ENCODE measurements around the gene SBK1.
"Not testable (repeated sequence)": the region's sequence is repeated elsewhere in the genome, so short reads cannot be mapped to it uniquely, and the experiment has no call there.

SBK1 gene

GRCh38 chr16:28324887-28325279 is 32.6 kb downstream of the SBK1 start:
- TF ChIP-seq EZH2phosphoT487 (IDR thresholded peaks at IDR 0.05; ENCODE audit: low read length) = no peak
- TF ChIP-seq, protein P1, sequence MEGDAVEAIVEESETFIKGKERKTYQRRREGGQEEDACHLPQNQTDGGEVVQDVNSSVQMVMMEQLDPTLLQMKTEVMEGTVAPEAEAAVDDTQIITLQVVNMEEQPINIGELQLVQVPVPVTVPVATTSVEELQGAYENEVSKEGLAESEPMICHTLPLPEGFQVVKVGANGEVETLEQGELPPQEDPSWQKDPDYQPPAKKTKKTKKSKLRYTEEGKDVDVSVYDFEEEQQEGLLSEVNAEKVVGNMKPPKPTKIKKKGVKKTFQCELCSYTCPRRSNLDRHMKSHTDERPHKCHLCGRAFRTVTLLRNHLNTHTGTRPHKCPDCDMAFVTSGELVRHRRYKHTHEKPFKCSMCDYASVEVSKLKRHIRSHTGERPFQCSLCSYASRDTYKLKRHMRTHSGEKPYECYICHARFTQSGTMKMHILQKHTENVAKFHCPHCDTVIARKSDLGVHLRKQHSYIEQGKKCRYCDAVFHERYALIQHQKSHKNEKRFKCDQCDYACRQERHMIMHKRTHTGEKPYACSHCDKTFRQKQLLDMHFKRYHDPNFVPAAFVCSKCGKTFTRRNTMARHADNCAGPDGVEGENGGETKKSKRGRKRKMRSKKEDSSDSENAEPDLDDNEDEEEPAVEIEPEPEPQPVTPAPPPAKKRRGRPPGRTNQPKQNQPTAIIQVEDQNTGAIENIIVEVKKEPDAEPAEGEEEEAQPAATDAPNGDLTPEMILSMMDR (IDR thresholded peaks at IDR 0.05; ENCODE audit: low read length) = no peak
- TF ChIP-seq EZH2 (optimal IDR thresholded peaks at IDR 0.05; ENCODE audit: low read depth, low read length) = no peak
- Histone ChIP-seq H3K36me3 (replicated peaks; ENCODE audit: insufficient read depth, low read length) (no peaks in the 10 kb centered on the region), H3K9me2 (replicated peaks; ENCODE audit: insufficient read depth, low read length) (no peaks in the 10 kb centered on the region), H2AFZ (ENCODE audit: low read length) (no peak overlapping the region), H3K4me1 (ENCODE audit: low read length) (peaks cover 9% of the 10 kb centered on the region), H3K4me3 (ENCODE audit: low read length) (no peak overlapping the region), H3K27me3 (replicated peaks; ENCODE audit: insufficient read depth, low read length) (no peaks in the 10 kb centered on the region), H3K79me2 (ENCODE audit: low read length) (no peaks in the 10 kb centered on the region), H3K4me2 (ENCODE audit: low read depth, low read length) (no peak overlapping the region), H3K9me3 (replicated peaks; ENCODE audit: insufficient read depth, low read length) (no peaks in the 10 kb centered on the region), H3K9ac (ENCODE audit: low read length) (no peak overlapping the region), H3F3A (ENCODE audit: insufficient read depth, low read length) (no peaks in the 10 kb centered on the region), H3K27ac (ENCODE audit: low read length) (no peak overlapping the region), H4K20me1 (ENCODE audit: insufficient read depth, low read length) (no peaks in the 10 kb centered on the region)
- no peak for DNase-seq

GRCh38 chr16:28326881-28327610 is 34.7 kb downstream of the SBK1 start:
- TF ChIP-seq EZH2phosphoT487 (IDR thresholded peaks at IDR 0.05; ENCODE audit: low read length) = no peak
- TF ChIP-seq, protein P1 (IDR thresholded peaks at IDR 0.05; ENCODE audit: low read length) = peak; percentile 82
- Histone ChIP-seq H4K20me1 (ENCODE audit: insufficient read depth, low read length) (no peaks in the 10 kb centered on the region), H3K27me3 (replicated peaks; ENCODE audit: insufficient read depth, low read length) (no peaks in the 10 kb centered on the region), H3K36me3 (replicated peaks; ENCODE audit: insufficient read depth, low read length) (no peaks in the 10 kb centered on the region), H3K4me3 (ENCODE audit: low read length) (no peak overlapping the region), H3K4me1 (ENCODE audit: low read length) (peaks cover 9% of the 10 kb centered on the region), H3K27ac (ENCODE audit: low read length) (no peak overlapping the region), H3F3A (ENCODE audit: insufficient read depth, low read length) (no peaks in the 10 kb centered on the region), H3K4me2 (ENCODE audit: low read depth, low read length) (no peak overlapping the region), H2AFZ (ENCODE audit: low read length) (no peak overlapping the region), H3K9me3 (replicated peaks; ENCODE audit: insufficient read depth, low read length) (no peaks in the 10 kb centered on the region), H3K9me2 (replicated peaks; ENCODE audit: insufficient read depth, low read length) (no peaks in the 10 kb centered on the region), H3K79me2 (ENCODE audit: low read length) (no peaks in the 10 kb centered on the region), H3K9ac (ENCODE audit: low read length) (no peak overlapping the region)
- DNase-seq = peak; percentile 73

DNA sequence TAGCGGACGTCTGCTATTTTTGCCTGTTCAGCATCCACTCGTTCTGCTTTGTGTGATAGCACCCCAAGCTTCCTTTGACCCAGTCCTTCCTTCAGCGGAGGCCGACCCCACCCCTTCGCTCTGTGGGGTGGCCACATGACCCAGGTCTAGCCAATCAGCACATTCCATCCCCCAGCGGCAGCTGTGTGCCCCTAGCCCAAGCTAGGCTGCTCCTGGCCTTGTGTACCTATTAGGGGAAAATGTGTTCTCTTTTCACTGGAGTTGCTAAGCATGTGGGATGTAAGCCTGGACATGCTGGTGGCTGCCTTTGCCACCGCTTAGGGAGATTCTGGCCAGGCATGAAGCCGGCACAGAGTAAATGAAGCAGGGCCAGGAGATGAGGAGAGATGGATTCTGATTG is 37.9 kb downstream of the SBK1 start:
- H3K9me3 ChIP-seq (replicated peaks; ENCODE audit: insufficient read depth, low read length); H3K4me1 ChIP-seq (ENCODE audit: low read length); H2AFZ ChIP-seq (ENCODE audit: low read length); H4K20me1 ChIP-seq (ENCODE audit: insufficient read depth, low read length); H3K79me2 ChIP-seq (ENCODE audit: low read length); H3K4me3 ChIP-seq (ENCODE audit: low read length); H3K9me2 ChIP-seq (replicated peaks; ENCODE audit: insufficient read depth, low read length); H3K36me3 ChIP-seq (replicated peaks; ENCODE audit: insufficient read depth, low read length); H3K4me2 ChIP-seq (ENCODE audit: low read depth, low read length); DNase-seq; H3K27me3 ChIP-seq (replicated peaks; ENCODE audit: insufficient read depth, low read length); H3K9ac ChIP-seq (ENCODE audit: low read length); H3F3A ChIP-seq (ENCODE audit: insufficient read depth, low read length); H3K27ac ChIP-seq (ENCODE audit: low read length): not testable (repeated sequence)

DNA sequence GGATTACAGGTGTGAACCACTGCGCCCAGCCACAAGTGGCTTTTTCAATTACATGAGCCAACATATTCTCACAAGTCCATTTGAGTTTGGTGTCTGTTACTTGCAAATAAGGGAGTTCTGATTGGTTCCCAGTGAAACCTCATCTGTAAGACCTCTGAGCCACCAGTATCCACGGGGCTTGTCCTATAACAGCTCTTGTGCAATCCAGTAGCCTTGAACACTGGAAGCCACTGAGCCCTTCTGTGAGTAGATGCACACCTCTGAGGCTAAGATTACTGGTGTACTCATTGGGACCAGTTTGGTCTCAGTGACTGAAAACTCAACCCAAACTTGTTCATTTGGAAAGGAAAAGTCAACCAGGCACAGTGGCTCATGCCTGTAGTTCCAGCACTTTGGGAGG is 38.7 kb downstream of the SBK1 start:
- H3K79me2 ChIP-seq (ENCODE audit: low read length); H3F3A ChIP-seq (ENCODE audit: insufficient read depth, low read length); H3K4me1 ChIP-seq (ENCODE audit: low read length); H3K4me3 ChIP-seq (ENCODE audit: low read length); H2AFZ ChIP-seq (ENCODE audit: low read length); H3K27me3 ChIP-seq (replicated peaks; ENCODE audit: insufficient read depth, low read length); H3K36me3 ChIP-seq (replicated peaks; ENCODE audit: insufficient read depth, low read length); H3K9ac ChIP-seq (ENCODE audit: low read length); H4K20me1 ChIP-seq (ENCODE audit: insufficient read depth, low read length); H3K27ac ChIP-seq (ENCODE audit: low read length); DNase-seq; H3K4me2 ChIP-seq (ENCODE audit: low read depth, low read length); H3K9me3 ChIP-seq (replicated peaks; ENCODE audit: insufficient read depth, low read length); H3K9me2 ChIP-seq (replicated peaks; ENCODE audit: insufficient read depth, low read length): not testable (repeated sequence)

DNA sequence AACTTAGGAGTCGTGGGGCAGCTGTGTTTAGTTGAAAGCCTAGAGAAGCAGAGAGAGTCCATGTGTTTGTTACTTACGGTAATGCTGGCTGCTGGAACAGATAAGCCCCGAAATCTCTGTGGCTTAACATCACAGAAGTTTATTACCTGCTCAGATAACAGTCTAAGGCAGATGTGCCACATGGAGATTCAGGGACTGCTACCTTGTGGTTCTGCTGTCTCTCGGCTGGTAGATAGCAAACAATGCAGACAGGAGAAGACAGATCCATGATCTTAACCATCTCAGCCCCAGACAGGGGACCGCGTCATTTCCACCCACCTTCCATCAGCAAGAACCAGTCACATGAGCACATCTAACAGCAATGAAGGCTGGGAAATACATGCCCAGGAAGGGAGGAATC is 40.3 kb downstream of the SBK1 start:
- H3K9ac ChIP-seq (ENCODE audit: low read length); H3K4me3 ChIP-seq (ENCODE audit: low read length); H2AFZ ChIP-seq (ENCODE audit: low read length); H3K9me3 ChIP-seq (replicated peaks; ENCODE audit: insufficient read depth, low read length); H4K20me1 ChIP-seq (ENCODE audit: insufficient read depth, low read length); H3K36me3 ChIP-seq (replicated peaks; ENCODE audit: insufficient read depth, low read length); H3K79me2 ChIP-seq (ENCODE audit: low read length); H3K4me1 ChIP-seq (ENCODE audit: low read length); H3K4me2 ChIP-seq (ENCODE audit: low read depth, low read length); H3K27me3 ChIP-seq (replicated peaks; ENCODE audit: insufficient read depth, low read length); H3F3A ChIP-seq (ENCODE audit: insufficient read depth, low read length); H3K27ac ChIP-seq (ENCODE audit: low read length); H3K9me2 ChIP-seq (replicated peaks; ENCODE audit: insufficient read depth, low read length); DNase-seq: not testable (repeated sequence)

DNA sequence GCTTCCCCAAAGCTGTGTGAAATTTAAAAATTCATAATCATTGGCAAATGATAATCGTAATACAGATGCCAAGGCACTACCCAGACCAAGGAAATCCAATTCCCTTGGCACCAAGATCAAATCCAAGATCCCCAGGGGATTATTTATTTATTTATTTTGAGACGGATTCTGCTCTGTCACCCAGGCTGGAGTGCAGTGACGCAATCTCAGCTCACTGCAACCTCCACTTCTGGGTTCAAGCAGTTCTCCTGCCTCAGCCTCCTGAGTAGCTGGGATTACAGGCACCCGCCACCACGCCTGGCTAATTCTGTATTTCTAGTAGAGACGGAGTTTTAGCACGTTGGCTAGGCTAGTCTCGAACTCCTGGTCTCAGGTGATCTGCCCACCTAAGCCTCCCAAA is 43.4 kb downstream of the SBK1 start:
- not testable (repeated sequence) for H3K36me3 ChIP-seq (replicated peaks; ENCODE audit: insufficient read depth, low read length); H3K27me3 ChIP-seq (replicated peaks; ENCODE audit: insufficient read depth, low read length); H3K79me2 ChIP-seq (ENCODE audit: low read length); H3K4me2 ChIP-seq (ENCODE audit: low read depth, low read length); H2AFZ ChIP-seq (ENCODE audit: low read length); H3K27ac ChIP-seq (ENCODE audit: low read length); H3K9ac ChIP-seq (ENCODE audit: low read length); H3F3A ChIP-seq (ENCODE audit: insufficient read depth, low read length); H3K9me2 ChIP-seq (replicated peaks; ENCODE audit: insufficient read depth, low read length); H3K9me3 ChIP-seq (replicated peaks; ENCODE audit: insufficient read depth, low read length); H4K20me1 ChIP-seq (ENCODE audit: insufficient read depth, low read length); DNase-seq; H3K4me3 ChIP-seq (ENCODE audit: low read length); H3K4me1 ChIP-seq (ENCODE audit: low read length)

Data from MM.1S (cell line).